CD4-positive, alpha-beta T cell treated with Interferon alpha-2 for 1 hour (primary cell): ENCODE data around the gene SMARCAD1.
"Not testable (repeated sequence)": the region's sequence is repeated elsewhere in the genome, so short reads cannot be mapped to it uniquely, and the experiment has no call there.

Experiments used
- DNase-seq, 2 donors: peaks; one replicate each; pipeline ENCODE4 v3.0.0-alpha.2; 2020 to 2022

The SMARCAD1 gene

GRCh38 chr4:94295473-94295872, 87.8 kb downstream of the SMARCAD1 start:
- not testable (repeated sequence) for DNase-seq

- no peak for DNase-seq
Measured at GRCh38 chr4:94298725-94299252, 91.1 kb downstream of the SMARCAD1 start.

DNA sequence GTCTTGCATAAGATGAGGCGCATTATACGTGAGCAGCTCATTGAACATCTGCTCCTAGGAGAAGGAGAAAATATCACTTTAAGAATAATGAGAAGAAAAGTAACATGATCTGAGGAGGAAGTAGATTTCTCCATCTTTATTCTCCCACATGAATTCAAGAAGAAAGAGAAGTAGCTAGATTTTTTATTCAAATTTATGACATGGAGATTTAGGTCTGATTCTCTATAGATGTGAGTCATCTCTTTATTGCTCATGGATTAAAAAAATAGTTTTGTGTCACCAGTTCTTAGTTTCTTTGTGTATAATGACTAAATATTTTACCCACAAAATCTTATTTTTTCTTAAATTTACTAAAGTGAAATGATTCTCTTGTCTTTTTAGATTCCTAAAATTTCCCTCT, 94.5 kb downstream of the SMARCAD1 start:
- DNase-seq, result no peak

DNA sequence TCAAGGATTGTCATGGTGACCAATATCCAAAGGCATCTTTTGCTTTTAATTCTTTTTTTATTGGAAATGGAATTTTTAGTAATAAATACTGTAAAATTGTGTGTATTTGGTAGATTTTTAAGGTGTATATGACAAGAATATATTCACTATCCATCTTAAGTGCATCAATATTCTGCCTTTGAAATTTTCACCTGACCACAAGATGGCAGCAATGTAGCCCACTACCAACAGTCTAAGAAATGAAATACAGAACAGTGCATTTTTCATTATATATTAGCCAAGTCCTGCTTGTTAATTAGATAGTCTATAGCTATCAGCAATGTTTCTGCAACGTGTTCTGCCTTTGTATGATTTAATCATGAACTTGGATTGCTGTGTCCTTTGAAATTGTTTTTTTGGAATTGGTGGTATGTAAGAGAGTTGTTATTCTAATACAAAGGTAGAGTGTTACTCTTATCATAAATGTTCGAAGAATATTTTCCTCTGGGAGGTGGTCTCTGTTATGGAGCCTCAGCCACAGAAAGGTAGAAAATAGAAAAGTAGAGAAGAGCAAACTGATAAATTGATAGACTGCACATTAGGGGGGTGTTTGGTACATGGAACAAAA, 96.8 kb downstream of the SMARCAD1 start:
- DNase-seq, result peak in 1 of 2 donors; percentile 32

- no peak for DNase-seq
Measured at GRCh38 chr4:94305466-94306225, 98.0 kb downstream of the SMARCAD1 start.

DNA sequence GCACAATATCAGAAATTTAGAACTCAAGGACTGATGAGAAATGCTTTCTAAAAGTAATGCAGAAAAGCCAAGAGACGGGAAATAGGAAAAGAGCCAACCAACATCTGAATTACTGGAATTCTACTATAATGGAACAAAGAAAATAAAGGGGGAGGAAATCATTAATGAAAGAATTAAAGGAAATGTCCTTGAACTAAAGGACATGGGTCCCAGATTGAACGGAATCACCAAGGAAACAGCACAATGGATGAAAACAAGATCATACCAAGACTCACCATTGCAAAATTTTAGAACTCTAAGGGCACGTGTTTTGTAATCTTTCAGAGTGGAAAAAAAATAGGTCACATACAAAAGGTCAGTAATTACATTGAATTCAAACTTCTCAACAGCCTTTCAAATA, 99.0 kb downstream of the SMARCAD1 start:
- no peak for DNase-seq

- DNase-seq, result no peak
Measured at GRCh38 chr4:94307231-94307871, 99.7 kb downstream of the SMARCAD1 start.

DNA sequence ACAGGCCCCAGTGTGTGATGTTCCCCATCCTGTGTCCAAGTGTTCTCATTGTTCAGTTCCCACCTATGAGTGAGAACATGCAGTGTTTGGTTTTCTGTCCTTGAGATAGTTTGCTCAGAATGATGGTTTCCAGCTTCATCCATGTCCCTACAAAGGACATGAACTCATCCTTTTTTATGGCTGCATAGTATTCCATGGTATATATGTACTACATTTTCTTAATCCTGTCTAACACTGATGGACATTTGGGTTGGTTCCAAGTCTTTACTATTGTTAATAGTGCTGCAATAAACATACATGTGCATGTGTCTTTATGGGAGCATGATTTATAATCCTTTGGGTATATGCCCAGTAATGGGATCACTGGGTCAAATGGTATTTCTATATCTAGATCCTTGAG, 112.3 kb downstream of the SMARCAD1 start:
- DNase-seq, result not testable (repeated sequence)

GRCh38 chr4:94325835-94326234, 118.2 kb downstream of the SMARCAD1 start:
- DNase-seq, result no peak

DNA sequence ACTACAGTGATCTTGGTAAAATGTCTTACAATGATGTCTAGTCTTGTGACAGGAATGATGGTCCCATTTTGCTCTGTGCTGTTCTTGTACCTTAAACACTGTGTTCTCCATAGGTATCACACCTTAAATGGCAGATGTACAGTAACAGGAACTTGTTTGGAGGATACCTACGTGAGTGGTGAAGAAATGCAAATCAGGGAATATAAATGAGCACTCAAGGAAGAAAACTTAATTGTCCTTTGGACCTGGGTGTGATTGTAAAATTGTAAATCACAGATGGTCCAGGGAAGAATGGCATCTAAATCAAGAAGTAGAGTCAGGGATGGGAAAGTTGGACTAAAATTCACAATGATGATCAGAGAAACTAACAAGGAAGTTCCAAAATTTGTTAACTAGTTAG, 122.3 kb downstream of the SMARCAD1 start:
- DNase-seq, result no peak

DNA sequence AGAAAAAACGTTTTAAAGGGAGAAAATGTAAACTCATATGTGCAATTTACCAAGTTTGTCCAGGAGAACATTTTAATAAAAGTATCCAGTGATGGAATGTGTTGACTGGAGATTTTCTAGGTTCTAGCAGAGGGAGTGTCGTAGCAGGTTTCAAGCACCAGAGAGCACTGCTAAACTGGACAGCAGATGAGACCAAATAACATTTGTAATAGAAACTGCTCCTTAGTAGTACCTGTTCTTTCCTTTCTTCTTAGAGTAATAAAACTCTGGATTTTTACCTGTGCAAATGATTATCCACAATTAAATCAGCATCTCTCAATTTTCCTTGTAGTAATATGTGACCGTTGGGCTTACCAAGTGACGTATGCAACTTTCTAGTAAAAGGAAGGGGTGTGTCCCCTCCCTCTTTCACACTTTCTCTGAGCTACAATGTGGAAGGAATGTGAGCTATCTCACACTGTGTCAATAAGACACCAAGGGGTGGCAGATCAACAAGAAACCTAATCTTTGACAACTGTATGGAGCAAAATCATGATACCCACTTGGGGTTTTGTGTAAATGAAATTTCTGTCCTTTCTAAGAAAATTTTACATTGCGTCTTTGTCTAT, 125.4 kb downstream of the SMARCAD1 start:
- no peak for DNase-seq

DNA sequence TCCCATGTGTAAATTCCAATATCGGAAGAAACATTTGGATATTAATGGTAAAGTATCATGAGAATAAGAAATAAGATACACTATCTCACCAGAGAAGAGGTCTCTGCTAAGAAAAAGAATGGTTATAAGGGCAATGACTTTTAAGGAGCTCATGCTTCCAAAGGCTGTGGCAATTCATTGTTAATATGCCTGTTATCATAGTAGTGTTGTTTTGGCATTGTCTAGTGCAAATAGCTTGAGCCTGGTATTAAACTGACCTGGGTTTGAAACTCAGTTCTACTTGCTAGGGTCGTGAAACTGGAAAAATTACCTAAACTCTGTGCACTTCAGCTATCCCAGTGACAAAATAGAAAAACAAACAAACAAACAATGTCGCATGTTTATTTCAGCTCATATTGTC, 126.2 kb downstream of the SMARCAD1 start:
- DNase-seq, result no peak

GRCh38 chr4:94334476-94334875, 126.8 kb downstream of the SMARCAD1 start:
- no peak for DNase-seq

- no peak for DNase-seq
Measured at GRCh38 chr4:94334962-94335361, 127.3 kb downstream of the SMARCAD1 start.

- no peak for DNase-seq
Measured at GRCh38 chr4:94336303-94336702, 128.6 kb downstream of the SMARCAD1 start.

DNA sequence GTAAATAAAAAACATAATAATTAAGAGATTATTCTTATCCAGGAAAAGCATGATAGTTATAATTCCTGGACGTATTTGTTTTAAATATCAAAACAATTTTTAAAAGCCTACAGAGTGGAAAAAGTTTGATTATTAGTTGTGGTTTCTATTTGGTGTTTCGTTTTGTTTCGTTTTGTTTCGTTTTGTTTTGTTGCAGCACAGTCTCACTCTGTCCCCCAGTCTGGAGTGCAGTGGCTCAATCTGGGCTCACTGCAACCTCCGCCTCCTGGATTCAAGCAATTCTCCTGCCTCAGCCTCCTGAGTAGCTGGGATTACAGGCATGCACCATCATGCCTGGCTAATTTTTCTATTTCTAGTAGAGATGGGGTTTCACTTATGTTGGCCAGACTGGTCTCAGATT, 129.1 kb downstream of the SMARCAD1 start:
- DNase-seq, result not testable (repeated sequence)

DNA sequence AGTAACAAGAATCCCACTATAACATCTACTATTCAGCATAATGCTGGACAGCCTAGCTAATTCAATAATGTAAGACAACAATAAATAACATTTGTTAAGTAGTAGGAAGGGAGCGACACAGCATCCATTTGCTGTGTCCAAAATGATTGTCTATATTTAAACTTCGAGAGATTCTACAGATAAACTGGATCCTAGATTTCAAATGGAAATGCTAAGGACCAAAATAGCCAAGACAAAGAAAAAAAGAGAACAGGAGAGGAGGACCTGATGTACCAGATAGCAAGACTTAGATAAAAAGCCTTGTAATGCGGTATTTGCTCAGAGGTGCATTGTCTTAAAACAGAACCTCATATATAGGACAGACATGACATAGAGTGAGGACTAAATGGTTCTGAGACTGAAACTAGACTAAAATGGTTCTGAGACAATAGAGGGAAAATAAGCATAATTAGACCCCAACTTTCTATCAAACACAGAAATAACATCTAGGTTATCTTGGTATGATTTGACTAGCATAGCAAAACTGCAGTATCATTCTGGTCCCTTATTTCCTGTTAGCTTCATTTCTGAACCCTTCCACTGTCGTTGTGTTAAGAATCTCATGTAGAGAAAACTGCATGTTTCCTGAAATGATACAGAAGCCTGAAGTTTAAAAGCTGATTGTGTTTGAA, 131.2 kb downstream of the SMARCAD1 start:
- peak in 1 of 2 donors; percentile 13 for DNase-seq

DNA sequence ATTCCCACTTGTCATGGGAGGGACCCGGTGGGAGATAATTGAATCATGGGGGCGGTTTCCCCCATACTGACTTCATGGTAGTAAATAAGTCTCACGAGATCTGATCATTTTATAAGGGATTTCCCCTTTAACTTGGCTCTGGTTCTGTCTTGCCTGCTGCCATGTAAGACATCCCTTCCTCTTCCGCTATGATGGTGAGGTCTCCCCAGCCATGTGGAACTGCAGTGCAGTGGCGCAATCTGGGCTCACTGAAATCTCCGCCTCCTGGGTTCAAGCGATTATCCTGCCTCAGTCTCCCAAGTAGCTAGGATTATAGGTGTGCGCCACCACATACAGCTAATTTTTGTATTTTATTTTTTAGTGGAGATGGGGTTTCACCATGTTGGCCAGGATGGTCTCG, 132.1 kb downstream of the SMARCAD1 start:
- DNase-seq, result peak; percentile 9 to 32
